PFSK-1 (cell line): Measurements from ENCODE around the gene DAB2IP.

Experiments
- FOXP2 ChIP-seq: optimal IDR thresholded peaks from 2 replicates; pipeline ENCODE3; 2011; ENCODE audit warnings: borderline replicate concordance, control low read depth, inconsistent platforms; ENCODE audit not compliant: insufficient read depth; ENCODE audit errors: extremely low read length, extremely low read depth
- POLR2AphosphoS5 ChIP-seq: IDR thresholded peaks from 2 replicates; pipeline ENCODE4 v1.6.1; 2012; ENCODE audit warnings: low read depth, mild to moderate bottlenecking, control low read depth, low read length, moderate library complexity
- SIN3A ChIP-seq: IDR thresholded peaks from 2 replicates; pipeline ENCODE4 v1.6.1; 2012; ENCODE audit warnings: mild to moderate bottlenecking, low read length, moderate library complexity, borderline replicate concordance; ENCODE audit not compliant: insufficient read depth
- TAF1 ChIP-seq: IDR thresholded peaks from 2 replicates; pipeline ENCODE4 v1.6.1; 2012; ENCODE audit warnings: low read length, control low read depth, borderline replicate concordance; ENCODE audit not compliant: insufficient read depth
- TF ChIP-seq, protein P1 (sequence below), 2 experiments: IDR thresholded peaks; 2 replicates each; pipeline versions ENCODE4 v1.6.1 to v1.8.0; 2011 to 2012; ENCODE audit warnings: low read depth in 2 of 2, low read length in 2 of 2, control low read depth in 1 of 2, inconsistent platforms in 1 of 2, mild to moderate bottlenecking in 1 of 2, moderate library complexity in 1 of 2; ENCODE audit not compliant: insufficient read depth in 1 of 2

Gene DAB2IP

DNA sequence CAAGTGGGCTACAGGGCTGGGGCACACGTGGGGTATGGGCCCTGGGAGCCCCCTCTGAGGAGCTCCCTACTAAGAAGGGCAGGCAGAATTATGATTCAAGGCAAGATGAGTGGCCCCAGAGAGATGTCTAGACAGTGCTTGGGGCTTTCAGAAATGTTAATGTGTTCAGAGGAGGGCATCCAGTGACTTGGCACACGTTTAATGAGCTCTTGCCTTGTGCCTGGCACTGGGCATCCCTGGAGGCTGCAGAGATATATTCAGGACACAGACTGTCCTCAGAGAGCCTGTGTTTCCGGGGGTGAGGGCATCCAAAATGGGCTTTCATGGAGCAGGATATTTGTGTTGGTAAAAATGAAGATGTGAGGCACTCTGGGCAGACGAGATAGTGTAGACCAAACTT is 25.4 kb upstream of the DAB2IP start:
- no peak for TF ChIP-seq SIN3A
- no peak for TF ChIP-seq POLR2AphosphoS5
- TF ChIP-seq, protein P1, sequence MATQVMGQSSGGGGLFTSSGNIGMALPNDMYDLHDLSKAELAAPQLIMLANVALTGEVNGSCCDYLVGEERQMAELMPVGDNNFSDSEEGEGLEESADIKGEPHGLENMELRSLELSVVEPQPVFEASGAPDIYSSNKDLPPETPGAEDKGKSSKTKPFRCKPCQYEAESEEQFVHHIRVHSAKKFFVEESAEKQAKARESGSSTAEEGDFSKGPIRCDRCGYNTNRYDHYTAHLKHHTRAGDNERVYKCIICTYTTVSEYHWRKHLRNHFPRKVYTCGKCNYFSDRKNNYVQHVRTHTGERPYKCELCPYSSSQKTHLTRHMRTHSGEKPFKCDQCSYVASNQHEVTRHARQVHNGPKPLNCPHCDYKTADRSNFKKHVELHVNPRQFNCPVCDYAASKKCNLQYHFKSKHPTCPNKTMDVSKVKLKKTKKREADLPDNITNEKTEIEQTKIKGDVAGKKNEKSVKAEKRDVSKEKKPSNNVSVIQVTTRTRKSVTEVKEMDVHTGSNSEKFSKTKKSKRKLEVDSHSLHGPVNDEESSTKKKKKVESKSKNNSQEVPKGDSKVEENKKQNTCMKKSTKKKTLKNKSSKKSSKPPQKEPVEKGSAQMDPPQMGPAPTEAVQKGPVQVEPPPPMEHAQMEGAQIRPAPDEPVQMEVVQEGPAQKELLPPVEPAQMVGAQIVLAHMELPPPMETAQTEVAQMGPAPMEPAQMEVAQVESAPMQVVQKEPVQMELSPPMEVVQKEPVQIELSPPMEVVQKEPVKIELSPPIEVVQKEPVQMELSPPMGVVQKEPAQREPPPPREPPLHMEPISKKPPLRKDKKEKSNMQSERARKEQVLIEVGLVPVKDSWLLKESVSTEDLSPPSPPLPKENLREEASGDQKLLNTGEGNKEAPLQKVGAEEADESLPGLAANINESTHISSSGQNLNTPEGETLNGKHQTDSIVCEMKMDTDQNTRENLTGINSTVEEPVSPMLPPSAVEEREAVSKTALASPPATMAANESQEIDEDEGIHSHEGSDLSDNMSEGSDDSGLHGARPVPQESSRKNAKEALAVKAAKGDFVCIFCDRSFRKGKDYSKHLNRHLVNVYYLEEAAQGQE (IDR thresholded peaks at IDR 0.05; ENCODE audit: insufficient read depth in 1 of 2, low read depth in 2 of 2, low read length in 2 of 2) = no peak
- no peak for TF ChIP-seq TAF1
- TF ChIP-seq FOXP2 = no peak

DNA sequence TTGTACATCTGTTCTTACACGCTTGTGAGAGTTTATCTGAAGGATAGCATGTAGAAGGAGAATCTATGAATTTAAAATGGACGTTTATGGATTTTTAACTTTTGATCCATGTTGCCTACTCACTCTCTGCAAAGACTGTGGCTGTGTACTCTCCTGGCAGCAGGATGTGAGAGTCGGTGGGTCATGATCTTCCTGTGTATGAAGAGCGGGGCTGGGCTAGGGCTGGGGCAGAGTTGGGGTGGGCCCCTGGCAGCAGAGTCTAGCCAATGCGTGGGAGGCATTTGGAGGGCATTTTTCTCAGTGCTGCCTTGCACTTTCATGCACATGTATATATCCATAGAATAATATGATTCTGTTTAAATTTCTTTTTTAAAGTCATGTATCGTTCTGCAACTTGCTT is 24.0 kb upstream of the DAB2IP start:
- TF ChIP-seq POLR2AphosphoS5 = no peak
- TF ChIP-seq FOXP2 = no peak
- TF ChIP-seq SIN3A = no peak
- TF ChIP-seq TAF1 = no peak
- TF ChIP-seq, protein P1 (IDR thresholded peaks at IDR 0.05; ENCODE audit: insufficient read depth in 1 of 2, low read depth in 2 of 2, low read length in 2 of 2) = no peak

DNA sequence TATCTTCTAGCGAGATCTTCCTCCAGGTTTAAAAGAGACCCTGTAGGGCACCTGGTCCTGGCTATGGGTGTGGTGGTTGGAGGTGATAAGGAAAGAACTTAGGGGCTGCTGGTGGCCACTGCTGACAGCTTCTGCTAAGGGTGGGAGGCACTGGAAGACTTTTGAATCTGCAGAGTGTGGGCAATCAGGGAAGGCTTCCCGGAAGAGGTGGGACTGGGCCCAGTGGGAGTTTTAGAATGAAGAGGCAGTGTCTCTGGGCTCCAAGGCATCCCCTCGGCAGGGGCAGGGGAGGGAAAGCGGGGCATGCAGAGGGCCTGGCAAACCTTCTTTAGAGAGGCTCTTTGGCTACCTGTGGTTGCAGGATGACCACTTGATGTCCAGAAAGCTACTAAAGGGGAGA is 23.0 kb upstream of the DAB2IP start:
- TF ChIP-seq POLR2AphosphoS5 (no peak), TAF1 (no peak), FOXP2 (no peak)

DNA sequence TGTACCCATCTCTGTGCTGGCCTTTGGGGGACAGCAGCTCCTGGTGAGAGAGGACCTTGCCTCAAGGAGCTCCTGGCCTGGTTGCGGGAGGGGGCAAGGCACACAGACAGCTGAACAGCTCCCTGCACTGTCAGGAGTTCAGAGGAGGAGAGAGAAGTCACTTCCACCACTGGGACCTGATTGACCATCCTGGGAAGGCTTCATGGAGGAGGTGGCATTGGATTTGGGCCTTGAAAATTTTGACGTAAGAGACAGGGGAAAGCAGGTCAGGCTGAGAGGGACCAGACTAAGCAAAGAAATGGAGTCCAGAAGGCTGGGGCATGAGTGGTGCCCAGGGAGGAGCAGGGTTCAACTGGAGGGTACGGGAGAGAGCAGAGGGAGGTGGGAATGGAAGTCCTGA is 20.3 kb upstream of the DAB2IP start:
- TF ChIP-seq POLR2AphosphoS5 = no peak
- TF ChIP-seq, protein P1 (IDR thresholded peaks at IDR 0.05; ENCODE audit: insufficient read depth in 1 of 2, low read depth in 2 of 2, low read length in 2 of 2) = no peak
- no peak for TF ChIP-seq FOXP2
- no peak for TF ChIP-seq TAF1
- TF ChIP-seq SIN3A = no peak

DNA sequence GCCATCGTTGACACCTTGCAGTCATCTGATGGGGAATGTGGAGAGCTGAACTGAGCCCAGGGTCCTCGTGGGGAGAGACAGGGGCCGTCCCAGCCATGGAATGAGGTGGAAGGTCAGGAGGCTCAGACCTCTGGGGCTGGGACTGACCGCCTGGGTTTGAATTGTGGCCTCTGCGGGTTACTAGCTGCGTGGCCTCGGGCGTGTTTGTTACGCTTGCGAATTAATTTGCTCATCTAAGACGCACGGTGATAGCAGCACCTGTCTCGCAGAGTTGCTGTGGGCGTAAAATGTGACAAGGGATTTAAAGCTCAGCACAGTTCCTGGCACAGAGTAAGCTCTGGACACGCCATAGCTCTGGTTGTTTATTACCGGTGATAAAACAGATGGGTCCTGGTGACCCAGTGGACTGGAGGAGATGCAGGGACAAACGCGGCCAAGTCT is 19.4 kb upstream of the DAB2IP start:
- TF ChIP-seq POLR2AphosphoS5 (no peak), FOXP2 (no peak), SIN3A (no peak), TAF1 (no peak)
- TF ChIP-seq, protein P1 (IDR thresholded peaks at IDR 0.05; ENCODE audit: insufficient read depth in 1 of 2, low read depth in 2 of 2, low read length in 2 of 2) = no peak
